Panc1 (cell line): ENCODE measurements around the gene DOCK11. TPM values are rescaled to one million over a fixed set of nuclear protein-coding genes. Genes with fewer than 3 reads are reported as not detected.

ENCODE experiments used
- ATAC-seq: fragments of 200-7000 bp; cut with Tn5 transposase; 2 replicates; pipeline ENCODE4 v1.9.1; 2020; ENCODE audit warnings: mild to moderate bottlenecking, moderate library complexity
- BruUV-seq: library from RNA; stranded (reverse); fragments of 400-500 nt; replicated peaks from 2 replicates; lab custom pipeline; 2021; lab: Mats Ljungman, UMichigan
- CTCF ChIA-PET: fragments of 300-600 bp; sonication (Branson Sonifier 250); formaldehyde crosslinking; loops from one replicate; lab custom pipeline; 2022; ENCODE audit warnings: antibody characterized with exemption; lab: Charles Lee
- POLR2A ChIA-PET: fragments of 300-600 bp; sonication (Branson Sonifier 250); formaldehyde crosslinking; loops from one replicate; lab custom pipeline; 2022; ENCODE audit warnings: antibody characterized with exemption; lab: Charles Lee
- DNase-seq: peaks from one replicate; pipeline ENCODE4 v3.0.0-alpha.2; 2010; ENCODE audit warnings: low read depth, low spot score
- H3K27ac ChIP-seq: 2 replicates; pipeline ENCODE4 v1.5.1; 2011; ENCODE audit warnings: mild to moderate bottlenecking, low read length, inconsistent platforms
- H3K27me3 ChIP-seq: fragments of 200-500 bp; sonication (Bioruptor generic); 2 replicates; pipeline ENCODE4 v1.6.0; 2014; ENCODE audit warnings: low read length, inconsistent platforms; ENCODE audit not compliant: control insufficient read depth, insufficient read depth
- H3K36me3 ChIP-seq: fragments of 200-500 bp; sonication (Bioruptor generic); 2 replicates; pipeline ENCODE4 v1.5.1; 2014; ENCODE audit warnings: inconsistent platforms, mild to moderate bottlenecking, low read length, moderate library complexity; ENCODE audit not compliant: control insufficient read depth, insufficient read depth
- H3K4me1 ChIP-seq: 2 replicates; pipeline ENCODE4 v1.5.1; 2011; ENCODE audit warnings: inconsistent platforms, mild to moderate bottlenecking, low read length, moderate library complexity; ENCODE audit not compliant: control insufficient read depth, insufficient read depth
- H3K4me3 ChIP-seq, 2 experiments: 2 replicates each; pipeline ENCODE4 v1.5.1; 2011 to 2012; ENCODE audit warnings: low read depth in 2 of 2, low read length in 2 of 2, mild to moderate bottlenecking in 2 of 2, inconsistent platforms in 1 of 2, moderate library complexity in 1 of 2
- H3K9me3 ChIP-seq: fragments of 200-500 bp; sonication (Bioruptor generic); 2 replicates; pipeline ENCODE4 v1.5.1; 2014; ENCODE audit warnings: low read depth, mild to moderate bottlenecking, inconsistent platforms, low read length, moderate library complexity; ENCODE audit not compliant: control insufficient read depth, insufficient read depth
- POLR2AphosphoS5 ChIP-seq: IDR thresholded peaks from 2 replicates; pipeline ENCODE4 v1.6.1; 2012; ENCODE audit warnings: mild to moderate bottlenecking, low read depth, low read length, moderate library complexity
- SIN3A ChIP-seq: IDR thresholded peaks from 2 replicates; pipeline ENCODE4 v1.6.1; 2012; ENCODE audit warnings: low read depth, mild to moderate bottlenecking, low read length, moderate library complexity, borderline replicate concordance; ENCODE audit not compliant: insufficient read depth
- TCF7L2 ChIP-seq: IDR thresholded peaks from 2 replicates; pipeline ENCODE4 v1.6.1; 2011; ENCODE audit warnings: mild to moderate bottlenecking, low read depth, low read length, inconsistent platforms
- in situ Hi-C: cut with HindIII; loops from 2 replicates; pipeline ENCODE4 v1.10.0; 2016; ENCODE audit warnings: low sequenced_read_pairs, low pct_unique_long_range_greater_than_20kb
- intact Hi-C: fragments of 100-400 bp; cut with micrococcal nuclease; formaldehyde crosslinking; loops from one replicate; pipeline ENCODE4 v1.10.0; 2022; ENCODE audit not compliant: unreplicated experiment
- total RNA-seq: library from RNA; stranded (reverse); gene quantifications from one replicate; pipeline ENCODE4 v1.2.1, GENCODE V29; 2021; ENCODE audit not compliant: unreplicated experiment
- TF ChIP-seq, protein P1 (sequence below), 2 experiments: IDR thresholded peaks; 2 replicates each; pipeline ENCODE4 v1.6.1; 2011 to 2012; ENCODE audit warnings: low read depth in 2 of 2, control low read depth in 1 of 2, low read length in 1 of 2, mild to moderate bottlenecking in 1 of 2, moderate library complexity in 1 of 2; ENCODE audit not compliant: insufficient read depth in 1 of 2
- TF ChIP-seq, protein P2 (sequence below): fragments of 450-650 bp; IDR thresholded peaks from 2 replicates; pipeline ENCODE4 v1.5.1; 2017; ENCODE audit warnings: mild to moderate bottlenecking

DOCK11 gene
- total RNA-seq, 1 experiment from 2014 or later = 2.0 TPM

DNA sequence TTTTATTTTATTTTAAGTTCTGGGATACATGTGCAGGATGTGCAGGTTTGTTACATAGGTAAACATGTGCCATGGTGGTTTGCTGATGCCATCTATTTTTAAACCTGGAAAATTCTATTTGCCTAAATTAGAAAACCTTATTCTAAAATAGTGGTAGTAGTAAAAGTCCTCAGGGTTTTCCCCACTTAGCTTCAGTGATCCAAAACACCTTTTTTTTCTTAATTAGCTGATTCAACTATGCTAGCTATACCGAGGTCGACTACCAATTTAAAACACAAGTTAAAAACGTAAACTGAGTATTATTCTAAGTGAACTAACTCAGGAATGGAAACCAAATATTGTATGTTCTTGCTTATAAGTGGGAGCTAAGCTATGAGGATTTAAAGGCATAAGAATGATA is 161.8 kb downstream of the DOCK11 start:
- TF ChIP-seq TCF7L2 (no peak), POLR2AphosphoS5 (no peak)
- TF ChIP-seq, protein P1, sequence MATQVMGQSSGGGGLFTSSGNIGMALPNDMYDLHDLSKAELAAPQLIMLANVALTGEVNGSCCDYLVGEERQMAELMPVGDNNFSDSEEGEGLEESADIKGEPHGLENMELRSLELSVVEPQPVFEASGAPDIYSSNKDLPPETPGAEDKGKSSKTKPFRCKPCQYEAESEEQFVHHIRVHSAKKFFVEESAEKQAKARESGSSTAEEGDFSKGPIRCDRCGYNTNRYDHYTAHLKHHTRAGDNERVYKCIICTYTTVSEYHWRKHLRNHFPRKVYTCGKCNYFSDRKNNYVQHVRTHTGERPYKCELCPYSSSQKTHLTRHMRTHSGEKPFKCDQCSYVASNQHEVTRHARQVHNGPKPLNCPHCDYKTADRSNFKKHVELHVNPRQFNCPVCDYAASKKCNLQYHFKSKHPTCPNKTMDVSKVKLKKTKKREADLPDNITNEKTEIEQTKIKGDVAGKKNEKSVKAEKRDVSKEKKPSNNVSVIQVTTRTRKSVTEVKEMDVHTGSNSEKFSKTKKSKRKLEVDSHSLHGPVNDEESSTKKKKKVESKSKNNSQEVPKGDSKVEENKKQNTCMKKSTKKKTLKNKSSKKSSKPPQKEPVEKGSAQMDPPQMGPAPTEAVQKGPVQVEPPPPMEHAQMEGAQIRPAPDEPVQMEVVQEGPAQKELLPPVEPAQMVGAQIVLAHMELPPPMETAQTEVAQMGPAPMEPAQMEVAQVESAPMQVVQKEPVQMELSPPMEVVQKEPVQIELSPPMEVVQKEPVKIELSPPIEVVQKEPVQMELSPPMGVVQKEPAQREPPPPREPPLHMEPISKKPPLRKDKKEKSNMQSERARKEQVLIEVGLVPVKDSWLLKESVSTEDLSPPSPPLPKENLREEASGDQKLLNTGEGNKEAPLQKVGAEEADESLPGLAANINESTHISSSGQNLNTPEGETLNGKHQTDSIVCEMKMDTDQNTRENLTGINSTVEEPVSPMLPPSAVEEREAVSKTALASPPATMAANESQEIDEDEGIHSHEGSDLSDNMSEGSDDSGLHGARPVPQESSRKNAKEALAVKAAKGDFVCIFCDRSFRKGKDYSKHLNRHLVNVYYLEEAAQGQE (IDR thresholded peaks at IDR 0.05; ENCODE audit: insufficient read depth in 1 of 2, low read depth in 2 of 2, low read length in 1 of 2) = no peak
- TF ChIP-seq, protein P2, sequence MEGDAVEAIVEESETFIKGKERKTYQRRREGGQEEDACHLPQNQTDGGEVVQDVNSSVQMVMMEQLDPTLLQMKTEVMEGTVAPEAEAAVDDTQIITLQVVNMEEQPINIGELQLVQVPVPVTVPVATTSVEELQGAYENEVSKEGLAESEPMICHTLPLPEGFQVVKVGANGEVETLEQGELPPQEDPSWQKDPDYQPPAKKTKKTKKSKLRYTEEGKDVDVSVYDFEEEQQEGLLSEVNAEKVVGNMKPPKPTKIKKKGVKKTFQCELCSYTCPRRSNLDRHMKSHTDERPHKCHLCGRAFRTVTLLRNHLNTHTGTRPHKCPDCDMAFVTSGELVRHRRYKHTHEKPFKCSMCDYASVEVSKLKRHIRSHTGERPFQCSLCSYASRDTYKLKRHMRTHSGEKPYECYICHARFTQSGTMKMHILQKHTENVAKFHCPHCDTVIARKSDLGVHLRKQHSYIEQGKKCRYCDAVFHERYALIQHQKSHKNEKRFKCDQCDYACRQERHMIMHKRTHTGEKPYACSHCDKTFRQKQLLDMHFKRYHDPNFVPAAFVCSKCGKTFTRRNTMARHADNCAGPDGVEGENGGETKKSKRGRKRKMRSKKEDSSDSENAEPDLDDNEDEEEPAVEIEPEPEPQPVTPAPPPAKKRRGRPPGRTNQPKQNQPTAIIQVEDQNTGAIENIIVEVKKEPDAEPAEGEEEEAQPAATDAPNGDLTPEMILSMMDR = no peak
- ATAC-seq (no peak), DNase-seq (no peak)
- Histone ChIP-seq H3K4me1 (no peaks in the 10 kb centered on the region), H3K9me3 (no peaks in the 10 kb centered on the region), H3K36me3 (no peaks in the 10 kb centered on the region), H3K27me3 (no peaks in the 10 kb centered on the region), H3K27ac (no peak overlapping the region), H3K4me3 (no peak overlapping the region)
- CTCF ChIA-PET = no interaction called here
- POLR2A ChIA-PET = interaction anchor here (0.7 kb wide), 1 partner anchor 48 kb away, joined by 4 read pairs; no protein-coding TSS in a partner anchor
- no TSS peak for BruUV-seq
- intact Hi-C loops (no loop called here), in situ Hi-C loops (no loop called here)

DNA sequence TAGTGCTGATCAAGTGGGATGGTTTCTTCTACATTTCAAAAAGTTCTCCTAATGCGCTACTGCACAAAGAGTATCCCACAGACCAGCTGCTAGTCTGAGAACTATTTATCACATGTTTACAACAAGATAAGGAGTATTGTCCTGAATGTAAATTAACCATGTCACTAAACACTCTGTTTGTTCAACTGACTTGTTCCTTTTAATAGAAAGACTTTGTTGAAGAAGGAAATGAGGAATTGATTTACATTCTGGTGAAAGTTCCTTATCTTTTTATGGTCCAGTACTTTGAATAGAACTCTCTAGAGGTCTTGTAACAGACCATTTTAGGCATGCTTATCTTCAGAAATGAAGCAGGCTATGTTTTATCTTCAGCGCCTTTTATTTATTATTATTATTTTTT is 164.5 kb downstream of the DOCK11 start:
- Histone ChIP-seq H3K27ac (no peak overlapping the region), H3K4me1 (no peaks in the 10 kb centered on the region; the same call in 1 of the 2 replicates), H3K27me3 (no peaks in the 10 kb centered on the region), H3K4me3 (no peak overlapping the region), H3K36me3 (no peaks in the 10 kb centered on the region), H3K9me3 (no peaks in the 10 kb centered on the region)
- ChIA-PET POLR2A (no interaction called here), CTCF (interaction anchor here (0.6 kb wide), 1 partner anchor 14 kb away, joined by 4 read pairs; no protein-coding TSS in a partner anchor)
- no TSS peak for BruUV-seq
- in situ Hi-C loops (no loop called here), intact Hi-C loops (no loop called here)
- ATAC-seq (no peak), DNase-seq (no peak)
- TF ChIP-seq SIN3A (no peak), POLR2AphosphoS5 (no peak), TCF7L2 (no peak)
- TF ChIP-seq, protein P2 = no peak
- TF ChIP-seq, protein P1 (IDR thresholded peaks at IDR 0.05; ENCODE audit: insufficient read depth in 1 of 2, low read depth in 2 of 2, low read length in 1 of 2) = no peak
